Measurements from ENCODE around the gene DRGX.

DRGX gene

GRCh38 chr10:49350138-49350537 lies 45.8 kb downstream of the DRGX start:
- no peak for DNase-seq (ENCODE audit: low read depth)
- TF ChIP-seq CTCF (IDR thresholded peaks at IDR 0.05; ENCODE audit: control insufficient read depth, insufficient read depth, low read depth, low read length, missing control alignments), result no peak

GRCh38 chr10:49349390-49349789 lies 46.5 kb downstream of the DRGX start:
- H3K4me3 ChIP-seq (ENCODE audit: control insufficient read depth, low read depth, low read length), result no peak overlapping the region
- TF ChIP-seq CTCF (IDR thresholded peaks at IDR 0.05; ENCODE audit: control insufficient read depth, insufficient read depth, low read depth, low read length, missing control alignments), result no peak
- DNase-seq (ENCODE audit: low read depth), result no peak

More at GRCh38 chr10:49350138-49350537, 45.8 kb downstream of the DRGX start:
- no peak overlapping the region for H3K4me3 ChIP-seq (ENCODE audit: control insufficient read depth, low read depth, low read length)

GRCh38 chr10:49348593-49348992 lies 47.3 kb downstream of the DRGX start:
- TF ChIP-seq CTCF (IDR thresholded peaks at IDR 0.05; ENCODE audit: control insufficient read depth, insufficient read depth, low read depth, low read length, missing control alignments), result no peak
- DNase-seq (ENCODE audit: low read depth), result no peak
- H3K4me3 ChIP-seq (ENCODE audit: control insufficient read depth, low read depth, low read length), result no peak overlapping the region

GRCh38 chr10:49347827-49348226 lies 48.1 kb downstream of the DRGX start:
- TF ChIP-seq CTCF (IDR thresholded peaks at IDR 0.05; ENCODE audit: control insufficient read depth, insufficient read depth, low read depth, low read length, missing control alignments), result no peak
- DNase-seq (ENCODE audit: low read depth), result no peak
- H3K4me3 ChIP-seq (ENCODE audit: control insufficient read depth, low read depth, low read length), result no peak overlapping the region

- TF ChIP-seq CTCF (IDR thresholded peaks at IDR 0.05; ENCODE audit: control insufficient read depth, insufficient read depth, low read depth, low read length, missing control alignments), result no peak
- H3K4me3 ChIP-seq (ENCODE audit: control insufficient read depth, low read depth, low read length), result no peak overlapping the region
- no peak for DNase-seq (ENCODE audit: low read depth)
Observed at GRCh38 chr10:49347342-49347741, 48.5 kb downstream of the DRGX start.

GRCh38 chr10:49344840-49345239 lies 51.0 kb downstream of the DRGX start:
- TF ChIP-seq CTCF (IDR thresholded peaks at IDR 0.05; ENCODE audit: control insufficient read depth, insufficient read depth, low read depth, low read length, missing control alignments), result no peak
- no peak for DNase-seq (ENCODE audit: low read depth)
- H3K4me3 ChIP-seq (ENCODE audit: control insufficient read depth, low read depth, low read length), result no peak overlapping the region

- H3K4me3 ChIP-seq (ENCODE audit: control insufficient read depth, low read depth, low read length), result no peak overlapping the region
Observed at GRCh38 chr10:49338604-49339003, 57.3 kb downstream of the DRGX start.

More at GRCh38 chr10:49338604-49339003, 57.3 kb downstream of the DRGX start:
- no peak for TF ChIP-seq CTCF (IDR thresholded peaks at IDR 0.05; ENCODE audit: control insufficient read depth, insufficient read depth, low read depth, low read length, missing control alignments)
- DNase-seq (ENCODE audit: low read depth), result no peak

Data from AG09309 (cell line).